Measurements from ENCODE around the gene ALPG. TPM values are rescaled to one million over a fixed set of nuclear protein-coding genes. Genes with fewer than 3 reads are reported as not detected.

Gene ALPG
- total RNA-seq, 1 donor from 2014 or later, result not detected

DNA sequence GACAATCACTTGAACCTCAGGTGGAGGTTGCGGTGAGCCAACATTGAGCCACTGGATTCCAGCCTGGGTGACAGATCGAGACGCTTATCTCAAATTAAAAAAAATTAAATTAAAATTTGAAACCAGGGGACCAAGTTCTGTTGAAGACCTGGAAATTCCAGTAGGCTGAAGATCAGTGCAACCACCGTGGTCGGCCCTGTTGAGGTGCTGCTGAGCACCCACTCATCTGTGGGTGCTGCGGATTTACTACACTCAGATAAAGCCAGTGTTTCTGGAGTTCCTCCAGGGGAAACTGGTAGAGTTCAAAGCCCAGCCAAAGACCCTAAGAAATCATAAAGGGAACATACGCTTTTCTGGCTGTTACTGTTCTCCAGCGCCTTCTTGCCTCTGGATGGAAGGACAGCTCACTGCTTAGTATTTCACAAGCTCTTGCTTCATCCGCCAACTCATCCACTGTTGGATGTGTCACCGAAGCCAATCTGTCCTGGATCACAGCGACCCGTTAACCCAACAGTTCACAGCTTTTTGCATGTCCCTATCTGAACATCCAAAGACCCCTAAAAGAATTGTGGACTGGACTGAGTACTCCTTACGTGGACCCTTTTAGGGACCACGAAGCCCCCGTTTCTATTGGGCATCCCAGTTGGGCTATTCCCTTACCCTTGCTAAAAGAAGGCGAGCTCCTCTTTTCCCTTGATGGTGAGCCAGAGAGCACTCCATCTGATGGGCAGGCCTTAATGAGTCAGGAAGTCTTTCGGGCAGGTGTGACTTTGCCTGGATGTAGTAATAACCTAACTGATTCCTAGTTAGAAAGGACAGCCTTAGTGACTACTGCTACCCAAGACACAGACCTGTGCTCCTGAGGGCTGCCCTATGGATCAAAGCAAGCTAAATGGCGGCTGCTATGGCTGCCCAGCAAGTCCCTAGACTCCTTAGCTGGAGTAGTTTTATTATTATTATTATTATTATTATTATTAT is 34.1 kb upstream of the ALPG start:
- Mint-ChIP-seq H3K27ac (no peak overlapping the region), H3K4me3 (no peak overlapping the region), H3K27me3 (ENCODE audit: low read depth) (no peaks in the 10 kb centered on the region), H3K9me3 (no peaks in the 10 kb centered on the region), H3K36me3 (no peaks in the 10 kb centered on the region), H3K4me1 (no peaks in the 10 kb centered on the region)
- no peak for TF ChIP-seq CTCF (IDR thresholded peaks at IDR 0.05; ENCODE audit: unreplicated experiment)
- no peak for DNase-seq (ENCODE audit: low spot score in 2 of 2, unreplicated experiment in 2 of 2)

GRCh38 chr2:232374356-232374755 is 32.3 kb upstream of the ALPG start:
- Mint-ChIP-seq H3K9me3 (no peaks in the 10 kb centered on the region), H3K27ac (no peak overlapping the region), H3K27me3 (ENCODE audit: low read depth) (no peaks in the 10 kb centered on the region), H3K4me1 (no peaks in the 10 kb centered on the region), H3K4me3 (no peak overlapping the region), H3K36me3 (no peaks in the 10 kb centered on the region)
- TF ChIP-seq CTCF (IDR thresholded peaks at IDR 0.05; ENCODE audit: unreplicated experiment), result no peak
- no peak for DNase-seq (ENCODE audit: low spot score in 2 of 2, unreplicated experiment in 2 of 2)

DNA sequence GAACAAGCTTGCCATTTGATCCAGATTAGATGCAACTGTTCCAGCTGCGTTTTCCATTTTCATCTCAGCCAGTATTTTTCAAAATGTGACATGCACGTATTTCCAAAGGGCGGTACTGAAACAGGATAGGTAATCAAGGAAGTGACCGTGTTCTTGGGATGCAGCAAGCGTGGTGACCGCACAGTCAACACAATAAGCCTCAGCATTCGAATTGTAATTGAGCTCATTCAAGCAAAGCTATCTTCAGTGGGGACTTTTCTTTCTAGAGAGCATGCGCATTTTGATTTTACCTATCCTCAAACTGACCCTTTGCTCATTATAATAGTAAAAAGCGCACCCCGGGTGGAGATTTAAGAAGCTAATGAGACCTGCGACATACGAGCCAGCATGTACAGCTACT is 31.5 kb upstream of the ALPG start:
- no peaks in the 10 kb centered on the region for H3K27me3 Mint-ChIP-seq (ENCODE audit: low read depth)
- H3K27ac Mint-ChIP-seq, result no peak overlapping the region
- no peak for TF ChIP-seq CTCF (IDR thresholded peaks at IDR 0.05; ENCODE audit: unreplicated experiment)

GRCh38 chr2:232376260-232376659 is 30.4 kb upstream of the ALPG start:
- no peaks in the 10 kb centered on the region for H3K9me3 Mint-ChIP-seq
- DNase-seq (ENCODE audit: low spot score in 2 of 2, unreplicated experiment in 2 of 2), result no peak
- H3K4me1 Mint-ChIP-seq, result no peaks in the 10 kb centered on the region
- no peak for TF ChIP-seq CTCF (IDR thresholded peaks at IDR 0.05; ENCODE audit: unreplicated experiment)
- no peak overlapping the region for H3K27ac Mint-ChIP-seq
- no peak overlapping the region for H3K4me3 Mint-ChIP-seq
- no peaks in the 10 kb centered on the region for H3K27me3 Mint-ChIP-seq (ENCODE audit: low read depth)
- no peaks in the 10 kb centered on the region for H3K36me3 Mint-ChIP-seq

More for the DNA sequence above, 31.5 kb upstream of the ALPG start:
- DNase-seq (ENCODE audit: low spot score in 2 of 2, unreplicated experiment in 2 of 2), result no peak
- Mint-ChIP-seq H3K36me3 (no peaks in the 10 kb centered on the region), H3K9me3 (no peaks in the 10 kb centered on the region), H3K4me3 (no peak overlapping the region), H3K4me1 (no peaks in the 10 kb centered on the region)

- no peaks in the 10 kb centered on the region for H3K27me3 Mint-ChIP-seq (ENCODE audit: low read depth)
- H3K27ac Mint-ChIP-seq, result no peak overlapping the region
- TF ChIP-seq CTCF (IDR thresholded peaks at IDR 0.05; ENCODE audit: unreplicated experiment), result no peak
- DNase-seq (ENCODE audit: low spot score in 2 of 2, unreplicated experiment in 2 of 2), result no peak
- no peaks in the 10 kb centered on the region for H3K9me3 Mint-ChIP-seq
- no peak overlapping the region for H3K4me3 Mint-ChIP-seq
- H3K36me3 Mint-ChIP-seq, result no peaks in the 10 kb centered on the region
- H3K4me1 Mint-ChIP-seq, result no peaks in the 10 kb centered on the region
Measured at GRCh38 chr2:232376713-232377112, 29.9 kb upstream of the ALPG start.

All from mesothelial cell of epicardium (in vitro differentiated cells).